Right lobe of liver (tissue), 4 donors: ENCODE results near the gene HYAL3.

Experiments used
- CTCF ChIP-seq, 4 donors: fragments of 200-600 bp in 3 of 4; fragments of 450-650 bp in 1 of 4; IDR thresholded peaks; one replicate each; pipeline versions ENCODE4 v1.5.1 to v1.8.0; 2016 to 2022; ENCODE audit warnings: antibody characterized with exemption in 4 of 4, mild to moderate bottlenecking in 2 of 4
- POLR2A ChIP-seq: fragments of 450-650 bp; IDR thresholded peaks from one replicate; pipeline ENCODE4 v1.6.1; 2017; ENCODE audit warnings: antibody characterized with exemption, mild to moderate bottlenecking
- donor health status: DM: no; HTN: no; CAD: no.
- donor health status: DM: no; HTN: no; CAD: no.
- donor health status: DM: no; HTN: yes; CAD: no.

GRCh38 chr3:50259432-50260026, 39.7 kb downstream of the HYAL3 start:
- TF ChIP-seq CTCF (IDR thresholded peaks at IDR 0.05) (no peak), POLR2A (no peak)
